Measurements from ENCODE around the gene BTRC. TPM values are rescaled to one million over a fixed set of nuclear protein-coding genes. Genes with fewer than 3 reads are reported as not detected.

The BTRC gene
- total RNA-seq, 1 experiment from 2014 or later = 29.1 TPM

DNA sequence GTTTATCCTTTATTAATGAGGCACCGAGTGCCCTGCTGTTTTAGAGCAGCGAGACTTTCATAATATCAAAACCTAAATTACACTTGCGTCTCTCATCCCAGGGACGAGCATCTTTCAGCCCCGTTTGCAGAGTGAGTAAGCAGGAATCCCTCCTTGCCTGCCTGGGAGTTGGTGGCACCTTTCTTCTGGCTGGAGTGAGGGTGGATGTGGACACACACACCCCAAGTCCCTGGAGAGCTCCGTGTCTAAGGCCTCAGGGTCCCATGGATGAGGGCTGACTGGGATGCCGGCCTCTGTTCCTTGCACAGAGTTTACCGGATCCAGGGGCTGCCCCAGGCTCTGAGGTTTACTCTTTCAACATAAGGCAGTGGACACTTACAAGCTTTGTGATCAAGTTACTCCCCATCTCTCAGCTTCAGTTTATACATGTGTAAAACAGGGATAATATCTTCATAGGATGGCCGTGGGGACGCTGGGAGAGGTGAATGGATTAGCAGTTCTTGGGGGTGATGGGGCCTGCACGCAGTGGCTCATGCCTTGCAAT lies 209.6 kb downstream of the BTRC start:
- intact Hi-C loops (cut with micrococcal nuclease) = no loop called here

More for the DNA sequence above, 209.6 kb downstream of the BTRC start:
- H3K9ac ChIP-seq (ENCODE audit: low read length) = no peak overlapping the region
- H3K27me3 ChIP-seq (ENCODE audit: insufficient read depth, low read length) = no peaks in the 10 kb centered on the region; the same call in 1 of the 2 replicates
- peaks cover 0 to 3% of the 10 kb centered on the region in 2 experiments; a peak in 3 of 4 replicates for H3K4me1 ChIP-seq (ENCODE audit: control insufficient read depth in 1 of 2, insufficient read depth in 2 of 2, low read length in 2 of 2)
- no peaks in the 10 kb centered on the region for H3K9me3 ChIP-seq (ENCODE audit: control insufficient read depth in 1 of 2, insufficient read depth in 1 of 2, low read depth in 1 of 2, low read length in 2 of 2)
- no peaks in the 10 kb centered on the region for H3K36me3 ChIP-seq (ENCODE audit: control insufficient read depth in 1 of 2, insufficient read depth in 2 of 2, low read length in 2 of 2)
- ChIA-PET RAD21 (ENCODE audit: low non-redundant PET in 1 of 2, low total read pairs in 2 of 2, uncharacterized antibody in 2 of 2, unreplicated experiment in 2 of 2) (no interaction called here), CTCF (no interaction called here), POLR2A (no interaction called here)
- no peak overlapping the region for H3K4me2 ChIP-seq (ENCODE audit: low read length)
- no peaks in the 10 kb centered on the region for H4K20me1 ChIP-seq (ENCODE audit: insufficient read depth)
- BruUV-seq (replicated peaks) = no TSS peak
- H2AFZ ChIP-seq (ENCODE audit: low read depth, low read length, poor library complexity, severe bottlenecking) = no peak overlapping the region
- TF ChIP-seq SRF (IDR thresholded peaks at IDR 0.05; ENCODE audit: low read depth) (no peak), EGR1 (IDR thresholded peaks at IDR 0.05; ENCODE audit: low read depth) (no peak), EZH2 (IDR thresholded peaks at IDR 0.05) (no peak), SIN3A (IDR thresholded peaks at IDR 0.05; ENCODE audit: low read depth) (no peak), RAD21 (IDR thresholded peaks at IDR 0.05; ENCODE audit: low read depth) (no peak), ZNF274 (IDR thresholded peaks at IDR 0.05; ENCODE audit: low read depth, low read length) (no peak), FOSL1 (IDR thresholded peaks at IDR 0.05; ENCODE audit: low read depth) (no peak)
- TF ChIP-seq, protein P1, sequence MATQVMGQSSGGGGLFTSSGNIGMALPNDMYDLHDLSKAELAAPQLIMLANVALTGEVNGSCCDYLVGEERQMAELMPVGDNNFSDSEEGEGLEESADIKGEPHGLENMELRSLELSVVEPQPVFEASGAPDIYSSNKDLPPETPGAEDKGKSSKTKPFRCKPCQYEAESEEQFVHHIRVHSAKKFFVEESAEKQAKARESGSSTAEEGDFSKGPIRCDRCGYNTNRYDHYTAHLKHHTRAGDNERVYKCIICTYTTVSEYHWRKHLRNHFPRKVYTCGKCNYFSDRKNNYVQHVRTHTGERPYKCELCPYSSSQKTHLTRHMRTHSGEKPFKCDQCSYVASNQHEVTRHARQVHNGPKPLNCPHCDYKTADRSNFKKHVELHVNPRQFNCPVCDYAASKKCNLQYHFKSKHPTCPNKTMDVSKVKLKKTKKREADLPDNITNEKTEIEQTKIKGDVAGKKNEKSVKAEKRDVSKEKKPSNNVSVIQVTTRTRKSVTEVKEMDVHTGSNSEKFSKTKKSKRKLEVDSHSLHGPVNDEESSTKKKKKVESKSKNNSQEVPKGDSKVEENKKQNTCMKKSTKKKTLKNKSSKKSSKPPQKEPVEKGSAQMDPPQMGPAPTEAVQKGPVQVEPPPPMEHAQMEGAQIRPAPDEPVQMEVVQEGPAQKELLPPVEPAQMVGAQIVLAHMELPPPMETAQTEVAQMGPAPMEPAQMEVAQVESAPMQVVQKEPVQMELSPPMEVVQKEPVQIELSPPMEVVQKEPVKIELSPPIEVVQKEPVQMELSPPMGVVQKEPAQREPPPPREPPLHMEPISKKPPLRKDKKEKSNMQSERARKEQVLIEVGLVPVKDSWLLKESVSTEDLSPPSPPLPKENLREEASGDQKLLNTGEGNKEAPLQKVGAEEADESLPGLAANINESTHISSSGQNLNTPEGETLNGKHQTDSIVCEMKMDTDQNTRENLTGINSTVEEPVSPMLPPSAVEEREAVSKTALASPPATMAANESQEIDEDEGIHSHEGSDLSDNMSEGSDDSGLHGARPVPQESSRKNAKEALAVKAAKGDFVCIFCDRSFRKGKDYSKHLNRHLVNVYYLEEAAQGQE (IDR thresholded peaks at IDR 0.05; ENCODE audit: low read depth) = no peak
- TF ChIP-seq, protein P2, sequence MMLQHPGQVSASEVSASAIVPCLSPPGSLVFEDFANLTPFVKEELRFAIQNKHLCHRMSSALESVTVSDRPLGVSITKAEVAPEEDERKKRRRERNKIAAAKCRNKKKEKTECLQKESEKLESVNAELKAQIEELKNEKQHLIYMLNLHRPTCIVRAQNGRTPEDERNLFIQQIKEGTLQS (IDR thresholded peaks at IDR 0.05) = no peak
- TF ChIP-seq, protein P3, sequence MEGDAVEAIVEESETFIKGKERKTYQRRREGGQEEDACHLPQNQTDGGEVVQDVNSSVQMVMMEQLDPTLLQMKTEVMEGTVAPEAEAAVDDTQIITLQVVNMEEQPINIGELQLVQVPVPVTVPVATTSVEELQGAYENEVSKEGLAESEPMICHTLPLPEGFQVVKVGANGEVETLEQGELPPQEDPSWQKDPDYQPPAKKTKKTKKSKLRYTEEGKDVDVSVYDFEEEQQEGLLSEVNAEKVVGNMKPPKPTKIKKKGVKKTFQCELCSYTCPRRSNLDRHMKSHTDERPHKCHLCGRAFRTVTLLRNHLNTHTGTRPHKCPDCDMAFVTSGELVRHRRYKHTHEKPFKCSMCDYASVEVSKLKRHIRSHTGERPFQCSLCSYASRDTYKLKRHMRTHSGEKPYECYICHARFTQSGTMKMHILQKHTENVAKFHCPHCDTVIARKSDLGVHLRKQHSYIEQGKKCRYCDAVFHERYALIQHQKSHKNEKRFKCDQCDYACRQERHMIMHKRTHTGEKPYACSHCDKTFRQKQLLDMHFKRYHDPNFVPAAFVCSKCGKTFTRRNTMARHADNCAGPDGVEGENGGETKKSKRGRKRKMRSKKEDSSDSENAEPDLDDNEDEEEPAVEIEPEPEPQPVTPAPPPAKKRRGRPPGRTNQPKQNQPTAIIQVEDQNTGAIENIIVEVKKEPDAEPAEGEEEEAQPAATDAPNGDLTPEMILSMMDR (IDR thresholded peaks at IDR 0.05 in 2 of 3, conservative IDR thresholded peaks at IDR 0.05 in 1 of 3; ENCODE audit: borderline replicate concordance in 1 of 3, insufficient read depth in 1 of 3, low read depth in 2 of 3, low read length in 2 of 3) = no peak
- TF ChIP-seq, protein P4, sequence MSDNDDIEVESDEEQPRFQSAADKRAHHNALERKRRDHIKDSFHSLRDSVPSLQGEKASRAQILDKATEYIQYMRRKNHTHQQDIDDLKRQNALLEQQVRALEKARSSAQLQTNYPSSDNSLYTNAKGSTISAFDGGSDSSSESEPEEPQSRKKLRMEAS (IDR thresholded peaks at IDR 0.05) = no peak
- TF ChIP-seq, protein P5, sequence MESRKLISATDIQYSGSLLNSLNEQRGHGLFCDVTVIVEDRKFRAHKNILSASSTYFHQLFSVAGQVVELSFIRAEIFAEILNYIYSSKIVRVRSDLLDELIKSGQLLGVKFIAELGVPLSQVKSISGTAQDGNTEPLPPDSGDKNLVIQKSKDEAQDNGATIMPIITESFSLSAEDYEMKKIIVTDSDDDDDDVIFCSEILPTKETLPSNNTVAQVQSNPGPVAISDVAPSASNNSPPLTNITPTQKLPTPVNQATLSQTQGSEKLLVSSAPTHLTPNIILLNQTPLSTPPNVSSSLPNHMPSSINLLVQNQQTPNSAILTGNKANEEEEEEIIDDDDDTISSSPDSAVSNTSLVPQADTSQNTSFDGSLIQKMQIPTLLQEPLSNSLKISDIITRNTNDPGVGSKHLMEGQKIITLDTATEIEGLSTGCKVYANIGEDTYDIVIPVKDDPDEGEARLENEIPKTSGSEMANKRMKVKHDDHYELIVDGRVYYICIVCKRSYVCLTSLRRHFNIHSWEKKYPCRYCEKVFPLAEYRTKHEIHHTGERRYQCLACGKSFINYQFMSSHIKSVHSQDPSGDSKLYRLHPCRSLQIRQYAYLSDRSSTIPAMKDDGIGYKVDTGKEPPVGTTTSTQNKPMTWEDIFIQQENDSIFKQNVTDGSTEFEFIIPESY (IDR thresholded peaks at IDR 0.05; ENCODE audit: extremely low read depth, insufficient replicate concordance, low read length) = no peak
- no peaks in the 10 kb centered on the region for H3K9me2 ChIP-seq (ENCODE audit: insufficient read depth)
- no peaks in the 10 kb centered on the region for H3K79me2 ChIP-seq (ENCODE audit: insufficient read depth, low read length)
- no peak for ATAC-seq
- no peak for DNase-seq (ENCODE audit: low read depth, low spot score)
- no peak overlapping the region for H3K27ac ChIP-seq (ENCODE audit: low read depth, low read length)
- no peak overlapping the region for H3K4me3 ChIP-seq (replicated peaks in 1 of 2; ENCODE audit: low read depth in 1 of 2, low read length in 2 of 2)

All from HCT116 (cell line).